DND-41 (cell line): Measurements from ENCODE around the gene TLN1.

Experiments used
- ATAC-seq: fragments of 200-7000 bp; cut with Tn5 transposase; 3 replicates; pipeline ENCODE4 v1.9.1; 2021; ENCODE audit warnings: low read depth; ENCODE audit not compliant: insufficient read depth
- DNase-seq: peaks from one replicate; pipeline ENCODE4 v3.0.0-alpha.2; 2020
- H2AFZ ChIP-seq: 2 replicates; pipeline ENCODE4 v1.6.0; 2012; ENCODE audit warnings: low read depth, low read length
- H3K27ac ChIP-seq: 2 replicates; pipeline ENCODE4 v1.5.1; 2012; ENCODE audit warnings: low read length, inconsistent platforms
- H3K27me3 ChIP-seq: fragments of 200-600 bp; sonication (generic); 2 replicates; pipeline ENCODE4 v1.6.0; 2012; ENCODE audit warnings: low read length, mild to moderate bottlenecking, inconsistent platforms; ENCODE audit not compliant: insufficient read depth, poor library complexity
- H3K36me3 ChIP-seq: 2 replicates; pipeline ENCODE4 v1.5.1; 2012; ENCODE audit warnings: low read length, inconsistent platforms; ENCODE audit not compliant: insufficient read depth
- H3K4me1 ChIP-seq: 2 replicates; pipeline ENCODE4 v1.5.1; 2012; ENCODE audit warnings: mild to moderate bottlenecking, low read length; ENCODE audit not compliant: insufficient read depth
- H3K4me2 ChIP-seq: 2 replicates; pipeline ENCODE4 v1.6.0; 2012; ENCODE audit warnings: mild to moderate bottlenecking, moderate library complexity, low read length, inconsistent platforms; ENCODE audit not compliant: insufficient read depth
- H3K4me3 ChIP-seq, 2 experiments: fragments of 200-600 bp in 1 of 2; shearing (Covaris generic) in 1 of 2; 2 replicates each; pipeline ENCODE4 v1.5.1; 2012 to 2016; ENCODE audit warnings: inconsistent platforms in 2 of 2, low read length in 2 of 2, mild to moderate bottlenecking in 2 of 2, low read depth in 1 of 2, moderate library complexity in 1 of 2
- H3K79me2 ChIP-seq: 2 replicates; pipeline ENCODE4 v1.6.0; 2012; ENCODE audit warnings: low read length, inconsistent platforms; ENCODE audit not compliant: insufficient read depth
- H3K9ac ChIP-seq: 2 replicates; pipeline ENCODE4 v1.6.0; 2012; ENCODE audit warnings: low read depth, mild to moderate bottlenecking, inconsistent platforms, low read length, moderate library complexity
- H3K9me3 ChIP-seq: 2 replicates; pipeline ENCODE4 v1.5.1; 2012; ENCODE audit warnings: low read length, moderate library complexity, mild to moderate bottlenecking, inconsistent platforms; ENCODE audit not compliant: insufficient read depth, severe bottlenecking
- H4K20me1 ChIP-seq: 2 replicates; pipeline ENCODE4 v1.6.0; 2012; ENCODE audit warnings: low read length; ENCODE audit not compliant: insufficient read depth
- CTCF ChIP-seq: IDR thresholded peaks from 2 replicates; pipeline ENCODE4 v1.5.1; 2012; ENCODE audit warnings: borderline replicate concordance, low read length, moderate library complexity, mild to moderate bottlenecking; ENCODE audit not compliant: poor library complexity, severe bottlenecking; ENCODE audit errors: extremely low read depth
- EZH2 ChIP-seq: IDR thresholded peaks from 3 replicates; pipeline ENCODE4 v1.6.1; 2012; ENCODE audit warnings: borderline replicate concordance, low read depth, mild to moderate bottlenecking, moderate library complexity, low read length, inconsistent platforms; ENCODE audit not compliant: severe bottlenecking

TLN1 gene

GRCh38 chr9:35690614-35691333 is 41.2 kb downstream of the TLN1 start:
- Histone ChIP-seq H3K79me2 (peaks cover 5% of the 10 kb centered on the region), H3K36me3 (peaks cover 17% of the 10 kb centered on the region), H3K9ac (peak overlapping the region; percentile 87), H3K4me2 (peak overlapping the region; percentile 82), H4K20me1 (no peaks in the 10 kb centered on the region), H3K9me3 (no peaks in the 10 kb centered on the region), H3K27ac (peak overlapping the region; percentile 82), H3K27me3 (no peaks in the 10 kb centered on the region), H3K4me1 (peaks cover 30% of the 10 kb centered on the region), H2AFZ (peak overlapping the region; percentile 83), H3K4me3 (peak overlapping the region; percentile 65 to 68)
- TF ChIP-seq EZH2, result no peak
- no peak for TF ChIP-seq CTCF
- ATAC-seq, result peak; percentile 90
- peak; percentile 85 for DNase-seq

- ATAC-seq (no peak), DNase-seq (no peak)
- H3K9ac ChIP-seq, result peak overlapping the region; percentile 87
- no peak overlapping the region for H2AFZ ChIP-seq
- H3K9me3 ChIP-seq, result no peaks in the 10 kb centered on the region
- TF ChIP-seq EZH2, result no peak
- no peak for TF ChIP-seq CTCF
- peaks cover 21% of the 10 kb centered on the region for H3K36me3 ChIP-seq
- peaks cover 5% of the 10 kb centered on the region for H3K79me2 ChIP-seq
- no peaks in the 10 kb centered on the region for H3K27me3 ChIP-seq
- H3K4me1 ChIP-seq, result peaks cover 30% of the 10 kb centered on the region
- H3K4me2 ChIP-seq, result peak overlapping the region; percentile 82
- H3K4me3 ChIP-seq, result peak overlapping the region; percentile 65 to 68; a peak in 3 of 4 replicates
- no peaks in the 10 kb centered on the region for H4K20me1 ChIP-seq
- H3K27ac ChIP-seq, result peak overlapping the region; percentile 82
Observed at GRCh38 chr9:35690294-35690613, 41.7 kb downstream of the TLN1 start.

- TF ChIP-seq CTCF, result no peak
- TF ChIP-seq EZH2, result no peak
- H4K20me1 ChIP-seq, result no peaks in the 10 kb centered on the region
- H3K27ac ChIP-seq, result peak within 1 kb of the TSS; percentile 82
- peaks cover 30% of the 10 kb centered on the region for H3K4me1 ChIP-seq
- H3K4me2 ChIP-seq, result peak within 1 kb of the TSS; percentile 82
- H3K9ac ChIP-seq, result peak within 1 kb of the TSS; percentile 87
- DNase-seq (no peak), ATAC-seq (no peak)
- H3K27me3 ChIP-seq, result no peaks in the 10 kb centered on the region
- peak within 1 kb of the TSS; percentile 65 to 68 for H3K4me3 ChIP-seq
- peaks cover 5% of the 10 kb centered on the region for H3K79me2 ChIP-seq
- H2AFZ ChIP-seq, result peak within 1 kb of the TSS; percentile 83
- H3K36me3 ChIP-seq, result peaks cover 27% of the 10 kb centered on the region
- no peaks in the 10 kb centered on the region for H3K9me3 ChIP-seq
Observed at GRCh38 chr9:35689542-35690293, 42.3 kb downstream of the TLN1 start, which contains the start of gene TPM2. Gene TPM2 (minus strand): TSS chr9:35689925. CDS start chr9:35689817, 108 bp downstream.
